HepG2 (cell line): ENCODE results near the gene CAVIN1. TPM values are rescaled to one million over a fixed set of nuclear protein-coding genes. Genes with fewer than 3 reads are reported as not detected.

Experiments used
- CBFB ChIP-seq: sonication (generic); formaldehyde crosslinking; IDR thresholded peaks from 2 replicates; pipeline ENCODE4 v1.4.0; 2020; ENCODE audit warnings: missing genetic modification reagents
- CEBPB ChIP-seq: IDR thresholded peaks from 2 replicates; pipeline ENCODE4 v1.6.1; 2011; ENCODE audit warnings: low read depth, low read length, improper control_type of control experiment, borderline replicate concordance
- CENPBD1 ChIP-seq: sonication (generic); formaldehyde crosslinking; IDR thresholded peaks from 2 replicates; pipeline ENCODE4 v1.8.0; 2022; ENCODE audit warnings: missing genetic modification reagents, low read depth, mild to moderate bottlenecking, borderline replicate concordance
- FOXK2 ChIP-seq: fragments of 450-650 bp; IDR thresholded peaks from 2 replicates; pipeline ENCODE4 v1.6.1; 2016
- KDM6A ChIP-seq: IDR thresholded peaks from 2 replicates; pipeline ENCODE4 v1.6.1; 2016; ENCODE audit warnings: low read depth
- MXD3 ChIP-seq: IDR thresholded peaks from 2 replicates; pipeline ENCODE4 v1.6.1; 2016; ENCODE audit warnings: mild to moderate bottlenecking, missing biosample characterization, missing genetic modification reagents
- NAIF1 ChIP-seq: sonication (generic); formaldehyde crosslinking; IDR thresholded peaks from 2 replicates; pipeline ENCODE4 v1.5.0; 2020; ENCODE audit warnings: mild to moderate bottlenecking, missing genetic modification reagents, borderline replicate concordance
- SRSF1 ChIP-seq: fragments of 200-400 bp; formaldehyde crosslinking; optimal IDR thresholded peaks from 2 replicates; pipeline ENCODE3; 2017; ENCODE audit warnings: mild to moderate bottlenecking, low read depth, low read length, moderate library complexity
- ZBTB21 ChIP-seq: sonication (generic); formaldehyde crosslinking; IDR thresholded peaks from 2 replicates; pipeline ENCODE4 v1.4.0; 2020; ENCODE audit warnings: missing genetic modification reagents
- ZBTB38 ChIP-seq: sonication (generic); formaldehyde crosslinking; IDR thresholded peaks from 2 replicates; pipeline ENCODE4 v1.5.1; 2020; ENCODE audit warnings: mild to moderate bottlenecking, missing genetic modification reagents
- ZFP91 ChIP-seq: sonication (generic); formaldehyde crosslinking; IDR thresholded peaks from 2 replicates; pipeline ENCODE4 v1.9.0; 2022; ENCODE audit warnings: missing genetic modification reagents, mild to moderate bottlenecking, borderline replicate concordance
- ZNF12 ChIP-seq: sonication (generic); formaldehyde crosslinking; IDR thresholded peaks from 2 replicates; pipeline ENCODE4 v1.5.0; 2020; ENCODE audit warnings: missing genetic modification reagents
- ZNF552 ChIP-seq: sonication (generic); formaldehyde crosslinking; IDR thresholded peaks from 2 replicates; pipeline ENCODE4 v1.9.0; 2022; ENCODE audit warnings: missing genetic modification reagents, mild to moderate bottlenecking, borderline replicate concordance
- ZNF773 ChIP-seq: sonication (generic); formaldehyde crosslinking; IDR thresholded peaks from 2 replicates; pipeline ENCODE4 v1.4.0; 2020; ENCODE audit warnings: missing genetic modification reagents, borderline replicate concordance
- ZNF792 ChIP-seq: IDR thresholded peaks from 2 replicates; pipeline ENCODE4 v1.6.1; 2016
- ZSCAN12 ChIP-seq: sonication (generic); formaldehyde crosslinking; IDR thresholded peaks from 2 replicates; pipeline ENCODE4 v1.9.0; 2021; ENCODE audit warnings: mild to moderate bottlenecking, missing genetic modification reagents
- ZSCAN31 ChIP-seq: sonication (generic); formaldehyde crosslinking; IDR thresholded peaks from 2 replicates; pipeline ENCODE4 v1.5.0; 2020; ENCODE audit warnings: low read depth, mild to moderate bottlenecking, missing genetic modification reagents
- polyA plus RNA-seq, 8 experiments: library from polyadenylated mRNA; depleted of rRNA in 3 of 8; stranded (reverse) in 7 of 8; unstranded in 1 of 8; fragments of >200 nt; fragmentation: Illumina TruSeq in 4 of 8; extraction: Trizol in 4 of 8; gene quantifications; 2 replicates each; pipeline versions ENCODE4 v1.2.1 to v1.2.3, GENCODE V29; 2011 to 2016; ENCODE audit warnings: low read depth in 4 of 8, missing spikeins in 1 of 8, mixed read lengths in 1 of 8; ENCODE audit not compliant: insufficient read depth in 1 of 8
- total RNA-seq, 5 experiments: library from RNA; depleted of rRNA; stranded (reverse); fragments of >200 nt; fragmentation: Illumina TruSeq; extraction: Trizol; gene quantifications; 2 replicates each; pipeline ENCODE4 v1.2.3, GENCODE V29; 2016; ENCODE audit warnings: low read depth in 1 of 5
- TF ChIP-seq, protein P1 (sequence below): sonication (generic); formaldehyde crosslinking; IDR thresholded peaks from 2 replicates; pipeline ENCODE4 v1.9.0; 2021; ENCODE audit warnings: mild to moderate bottlenecking, missing genetic modification reagents
- TF ChIP-seq, protein P2 (sequence below): fragments of 450-650 bp; IDR thresholded peaks from 2 replicates; pipeline ENCODE4 v1.6.1; 2016

The CAVIN1 gene
- total and polyA plus RNA-seq, 2 of the 13 experiments (the other 11 are each of a cell fraction or from before 2014, with no cell fraction given) = 15.9 to 25.5 TPM

DNA sequence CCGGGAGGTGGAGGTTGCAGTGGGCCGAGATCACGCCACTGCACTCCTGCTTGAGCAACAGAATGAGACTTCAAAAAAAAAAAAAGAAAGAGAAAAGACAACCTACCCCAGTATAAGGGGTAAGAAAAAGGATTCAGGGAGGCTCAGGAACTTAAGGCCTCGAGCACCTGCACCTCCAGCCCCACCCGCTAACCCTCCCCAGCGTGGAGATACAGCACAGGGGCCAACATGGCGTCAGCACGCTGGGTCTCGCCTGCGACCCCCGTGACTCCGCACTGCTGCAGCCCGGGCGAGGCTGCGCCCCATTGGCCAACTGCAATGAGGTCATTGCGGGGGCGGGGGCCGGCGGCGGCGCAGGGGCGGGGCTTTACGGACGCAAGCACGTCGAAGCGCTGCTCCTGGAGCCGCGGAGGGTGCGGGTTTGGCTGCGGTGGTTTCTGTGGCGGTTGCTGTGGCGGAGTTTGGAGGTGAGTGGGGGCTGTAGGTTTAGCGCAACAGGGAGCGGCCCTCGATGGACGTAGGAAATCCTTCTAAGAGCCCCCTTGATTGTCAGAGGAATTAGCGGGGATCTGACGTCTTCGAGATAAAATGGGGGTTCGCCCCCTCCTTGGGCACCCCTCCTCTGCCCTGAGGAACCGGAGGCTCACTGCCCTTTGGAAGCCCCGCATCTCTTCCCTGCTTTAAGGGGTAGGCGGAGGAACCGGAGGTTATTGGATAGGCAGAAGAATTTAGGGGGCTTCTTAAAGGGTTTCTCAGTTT is 35.6 kb upstream of the CAVIN1 start, which contains the start of gene ATP6V0A1 (continued):
- TF ChIP-seq, protein P1, sequence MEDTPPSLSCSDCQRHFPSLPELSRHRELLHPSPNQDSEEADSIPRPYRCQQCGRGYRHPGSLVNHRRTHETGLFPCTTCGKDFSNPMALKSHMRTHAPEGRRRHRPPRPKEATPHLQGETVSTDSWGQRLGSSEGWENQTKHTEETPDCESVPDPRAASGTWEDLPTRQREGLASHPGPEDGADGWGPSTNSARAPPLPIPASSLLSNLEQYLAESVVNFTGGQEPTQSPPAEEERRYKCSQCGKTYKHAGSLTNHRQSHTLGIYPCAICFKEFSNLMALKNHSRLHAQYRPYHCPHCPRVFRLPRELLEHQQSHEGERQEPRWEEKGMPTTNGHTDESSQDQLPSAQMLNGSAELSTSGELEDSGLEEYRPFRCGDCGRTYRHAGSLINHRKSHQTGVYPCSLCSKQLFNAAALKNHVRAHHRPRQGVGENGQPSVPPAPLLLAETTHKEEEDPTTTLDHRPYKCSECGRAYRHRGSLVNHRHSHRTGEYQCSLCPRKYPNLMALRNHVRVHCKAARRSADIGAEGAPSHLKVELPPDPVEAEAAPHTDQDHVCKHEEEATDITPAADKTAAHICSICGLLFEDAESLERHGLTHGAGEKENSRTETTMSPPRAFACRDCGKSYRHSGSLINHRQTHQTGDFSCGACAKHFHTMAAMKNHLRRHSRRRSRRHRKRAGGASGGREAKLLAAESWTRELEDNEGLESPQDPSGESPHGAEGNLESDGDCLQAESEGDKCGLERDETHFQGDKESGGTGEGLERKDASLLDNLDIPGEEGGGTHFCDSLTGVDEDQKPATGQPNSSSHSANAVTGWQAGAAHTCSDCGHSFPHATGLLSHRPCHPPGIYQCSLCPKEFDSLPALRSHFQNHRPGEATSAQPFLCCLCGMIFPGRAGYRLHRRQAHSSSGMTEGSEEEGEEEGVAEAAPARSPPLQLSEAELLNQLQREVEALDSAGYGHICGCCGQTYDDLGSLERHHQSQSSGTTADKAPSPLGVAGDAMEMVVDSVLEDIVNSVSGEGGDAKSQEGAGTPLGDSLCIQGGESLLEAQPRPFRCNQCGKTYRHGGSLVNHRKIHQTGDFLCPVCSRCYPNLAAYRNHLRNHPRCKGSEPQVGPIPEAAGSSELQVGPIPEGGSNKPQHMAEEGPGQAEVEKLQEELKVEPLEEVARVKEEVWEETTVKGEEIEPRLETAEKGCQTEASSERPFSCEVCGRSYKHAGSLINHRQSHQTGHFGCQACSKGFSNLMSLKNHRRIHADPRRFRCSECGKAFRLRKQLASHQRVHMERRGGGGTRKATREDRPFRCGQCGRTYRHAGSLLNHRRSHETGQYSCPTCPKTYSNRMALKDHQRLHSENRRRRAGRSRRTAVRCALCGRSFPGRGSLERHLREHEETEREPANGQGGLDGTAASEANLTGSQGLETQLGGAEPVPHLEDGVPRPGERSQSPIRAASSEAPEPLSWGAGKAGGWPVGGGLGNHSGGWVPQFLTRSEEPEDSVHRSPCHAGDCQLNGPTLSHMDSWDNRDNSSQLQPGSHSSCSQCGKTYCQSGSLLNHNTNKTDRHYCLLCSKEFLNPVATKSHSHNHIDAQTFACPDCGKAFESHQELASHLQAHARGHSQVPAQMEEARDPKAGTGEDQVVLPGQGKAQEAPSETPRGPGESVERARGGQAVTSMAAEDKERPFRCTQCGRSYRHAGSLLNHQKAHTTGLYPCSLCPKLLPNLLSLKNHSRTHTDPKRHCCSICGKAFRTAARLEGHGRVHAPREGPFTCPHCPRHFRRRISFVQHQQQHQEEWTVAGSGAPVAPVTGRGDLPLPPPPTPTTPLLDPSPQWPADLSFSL (CRISPR knock-in tag) = 0 out of 2 replicates have a peak, but pooled peaks have one; percentile 27
- TF ChIP-seq ZFP91 (no peak), ZNF12 (CRISPR knock-in tag) (peak; percentile 37; the same call in 1 of the 2 replicates), ZSCAN12 (CRISPR knock-in tag) (no peak), ZBTB21 (CRISPR knock-in tag) (peak; percentile 77), ZNF552 (CRISPR knock-in tag) (0 out of 2 replicates have a peak, but pooled peaks have one; percentile 35), MXD3 (CRISPR knock-in tag) (peak; percentile 25; the same call in 1 of the 2 replicates), CEBPB (peak; percentile 55; the same call in 1 of the 2 replicates), ZNF773 (no peak; the same call in 1 of the 2 replicates), CENPBD1 (no peak), SRSF1 (peak; percentile 35), KDM6A (CRISPR knock-in tag) (no peak), NAIF1 (CRISPR knock-in tag) (0 out of 2 replicates have a peak, but pooled peaks have one; percentile 49), ZBTB38 (CRISPR knock-in tag) (peak; percentile 69; the same call in 1 of the 2 replicates), CBFB (CRISPR knock-in tag) (peak; percentile 52; the same call in 1 of the 2 replicates), FOXK2 (no peak), ZSCAN31 (CRISPR knock-in tag) (peak; percentile 65; the same call in 1 of the 2 replicates), ZNF792 (CRISPR knock-in tag) (peak; percentile 83)
- TF ChIP-seq, protein P2, sequence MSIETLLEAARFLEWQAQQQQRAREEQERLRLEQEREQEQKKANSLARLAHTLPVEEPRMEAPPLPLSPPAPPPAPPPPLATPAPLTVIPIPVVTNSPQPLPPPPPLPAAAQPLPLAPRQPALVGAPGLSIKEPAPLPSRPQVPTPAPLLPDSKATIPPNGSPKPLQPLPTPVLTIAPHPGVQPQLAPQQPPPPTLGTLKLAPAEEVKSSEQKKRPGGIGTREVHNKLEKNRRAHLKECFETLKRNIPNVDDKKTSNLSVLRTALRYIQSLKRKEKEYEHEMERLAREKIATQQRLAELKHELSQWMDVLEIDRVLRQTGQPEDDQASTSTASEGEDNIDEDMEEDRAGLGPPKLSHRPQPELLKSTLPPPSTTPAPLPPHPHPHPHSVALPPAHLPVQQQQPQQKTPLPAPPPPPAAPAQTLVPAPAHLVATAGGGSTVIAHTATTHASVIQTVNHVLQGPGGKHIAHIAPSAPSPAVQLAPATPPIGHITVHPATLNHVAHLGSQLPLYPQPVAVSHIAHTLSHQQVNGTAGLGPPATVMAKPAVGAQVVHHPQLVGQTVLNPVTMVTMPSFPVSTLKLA = 0 out of 2 replicates have a peak, but pooled peaks have one; percentile 21
